ENCODE data around the gene TRIM25.

Gene TRIM25

GRCh38 chr17:56935461-56935860 is 21.6 kb upstream of the TRIM25 start:
- H3K4me1 Mint-ChIP-seq (ENCODE audit: low read depth) = peaks cover 26% of the 10 kb centered on the region
- H3K27me3 Mint-ChIP-seq (ENCODE audit: low read depth) = no peaks in the 10 kb centered on the region
- peaks cover 22% of the 10 kb centered on the region for H3K9me3 Mint-ChIP-seq
- no peak for DNase-seq (ENCODE audit: low spot score)
- no peak overlapping the region for H3K27ac Mint-ChIP-seq
- peaks cover 45% of the 10 kb centered on the region for H3K36me3 Mint-ChIP-seq (ENCODE audit: low read depth)
- H3K4me3 Mint-ChIP-seq = no peak overlapping the region

- Mint-ChIP-seq H3K27me3 (ENCODE audit: low read depth) (no peaks in the 10 kb centered on the region), H3K4me1 (ENCODE audit: low read depth) (peaks cover 24% of the 10 kb centered on the region), H3K27ac (no peak overlapping the region), H3K36me3 (ENCODE audit: low read depth) (peaks cover 44% of the 10 kb centered on the region), H3K9me3 (peaks cover 32% of the 10 kb centered on the region), H3K4me3 (no peak overlapping the region)
- no peak for DNase-seq (ENCODE audit: low spot score)
Observed at GRCh38 chr17:56934280-56934679, 20.4 kb upstream of the TRIM25 start.

- DNase-seq (ENCODE audit: low spot score) = no peak
- Mint-ChIP-seq H3K27me3 (ENCODE audit: low read depth) (no peaks in the 10 kb centered on the region), H3K4me3 (no peak overlapping the region), H3K27ac (no peak overlapping the region), H3K9me3 (peaks cover 34% of the 10 kb centered on the region), H3K4me1 (ENCODE audit: low read depth) (peaks cover 23% of the 10 kb centered on the region), H3K36me3 (ENCODE audit: low read depth) (peaks cover 42% of the 10 kb centered on the region)
Observed at GRCh38 chr17:56933868-56934267, 20.0 kb upstream of the TRIM25 start.

GRCh38 chr17:56933151-56933745 is 19.4 kb upstream of the TRIM25 start:
- Mint-ChIP-seq H3K27ac (no peak overlapping the region), H3K36me3 (ENCODE audit: low read depth) (peaks cover 36% of the 10 kb centered on the region), H3K9me3 (peaks cover 34% of the 10 kb centered on the region), H3K4me1 (ENCODE audit: low read depth) (peaks cover 17% of the 10 kb centered on the region), H3K4me3 (no peak overlapping the region), H3K27me3 (ENCODE audit: low read depth) (no peaks in the 10 kb centered on the region)
- no peak for DNase-seq (ENCODE audit: low spot score)

GRCh38 chr17:56930739-56931337 is 17.0 kb upstream of the TRIM25 start:
- H3K27me3 Mint-ChIP-seq (ENCODE audit: low read depth) = no peaks in the 10 kb centered on the region
- DNase-seq (ENCODE audit: low spot score) = no peak
- H3K4me1 Mint-ChIP-seq (ENCODE audit: low read depth) = peaks cover 4% of the 10 kb centered on the region
- peaks cover 20% of the 10 kb centered on the region for H3K36me3 Mint-ChIP-seq (ENCODE audit: low read depth)
- no peak overlapping the region for H3K4me3 Mint-ChIP-seq
- H3K27ac Mint-ChIP-seq = no peak overlapping the region
- H3K9me3 Mint-ChIP-seq = peaks cover 34% of the 10 kb centered on the region

GRCh38 chr17:56929362-56929969 is 15.6 kb upstream of the TRIM25 start:
- no peak for DNase-seq (ENCODE audit: low spot score)
- H3K4me3 Mint-ChIP-seq = no peak overlapping the region
- peaks cover 34% of the 10 kb centered on the region for H3K9me3 Mint-ChIP-seq
- peaks cover 1% of the 10 kb centered on the region for H3K4me1 Mint-ChIP-seq (ENCODE audit: low read depth)
- no peak overlapping the region for H3K27ac Mint-ChIP-seq
- H3K36me3 Mint-ChIP-seq (ENCODE audit: low read depth) = peaks cover 19% of the 10 kb centered on the region
- H3K27me3 Mint-ChIP-seq (ENCODE audit: low read depth) = peaks cover 2% of the 10 kb centered on the region

GRCh38 chr17:56928586-56928985 is 14.7 kb upstream of the TRIM25 start:
- H3K4me3 Mint-ChIP-seq = no peak overlapping the region
- H3K36me3 Mint-ChIP-seq (ENCODE audit: low read depth) = peaks cover 10% of the 10 kb centered on the region
- H3K27me3 Mint-ChIP-seq (ENCODE audit: low read depth) = peaks cover 2% of the 10 kb centered on the region
- no peaks in the 10 kb centered on the region for H3K4me1 Mint-ChIP-seq (ENCODE audit: low read depth)
- peaks cover 34% of the 10 kb centered on the region for H3K9me3 Mint-ChIP-seq
- DNase-seq (ENCODE audit: low spot score) = no peak
- H3K27ac Mint-ChIP-seq = no peak overlapping the region

- H3K9me3 Mint-ChIP-seq = peaks cover 24% of the 10 kb centered on the region
- no peak overlapping the region for H3K27ac Mint-ChIP-seq
- peaks cover 2% of the 10 kb centered on the region for H3K27me3 Mint-ChIP-seq (ENCODE audit: low read depth)
- no peaks in the 10 kb centered on the region for H3K4me1 Mint-ChIP-seq (ENCODE audit: low read depth)
- no peak for DNase-seq (ENCODE audit: low spot score)
- H3K4me3 Mint-ChIP-seq = no peak overlapping the region
- H3K36me3 Mint-ChIP-seq (ENCODE audit: low read depth) = peaks cover 4% of the 10 kb centered on the region
Observed at GRCh38 chr17:56926704-56927103, 12.9 kb upstream of the TRIM25 start.

GRCh38 chr17:56926270-56926669 is 12.4 kb upstream of the TRIM25 start:
- Mint-ChIP-seq H3K36me3 (ENCODE audit: low read depth) (peaks cover 4% of the 10 kb centered on the region), H3K27ac (no peak overlapping the region), H3K9me3 (peaks cover 20% of the 10 kb centered on the region), H3K4me1 (ENCODE audit: low read depth) (no peaks in the 10 kb centered on the region), H3K27me3 (ENCODE audit: low read depth) (peaks cover 2% of the 10 kb centered on the region), H3K4me3 (no peak overlapping the region)
- DNase-seq (ENCODE audit: low spot score) = no peak

- DNase-seq (ENCODE audit: low spot score) = no peak
- Mint-ChIP-seq H3K36me3 (ENCODE audit: low read depth) (peaks cover 4% of the 10 kb centered on the region), H3K27me3 (ENCODE audit: low read depth) (peaks cover 2% of the 10 kb centered on the region), H3K4me3 (no peak overlapping the region), H3K4me1 (ENCODE audit: low read depth) (no peaks in the 10 kb centered on the region), H3K27ac (no peak overlapping the region), H3K9me3 (peaks cover 8% of the 10 kb centered on the region)
Observed at GRCh38 chr17:56925088-56925487, 11.2 kb upstream of the TRIM25 start.

- Mint-ChIP-seq H3K9me3 (peaks cover 17% of the 10 kb centered on the region), H3K4me1 (ENCODE audit: low read depth) (peaks cover 20% of the 10 kb centered on the region), H3K27ac (no peak overlapping the region), H3K36me3 (ENCODE audit: low read depth) (peaks cover 5% of the 10 kb centered on the region), H3K4me3 (no peak overlapping the region), H3K27me3 (ENCODE audit: low read depth) (no peaks in the 10 kb centered on the region)
- no peak for DNase-seq (ENCODE audit: low spot score)
Observed at GRCh38 chr17:56919717-56920116, 5.9 kb upstream of the TRIM25 start.

- Mint-ChIP-seq H3K27ac (no peak overlapping the region), H3K4me3 (no peak overlapping the region), H3K27me3 (ENCODE audit: low read depth) (no peaks in the 10 kb centered on the region), H3K36me3 (ENCODE audit: low read depth) (peaks cover 5% of the 10 kb centered on the region), H3K4me1 (ENCODE audit: low read depth) (peaks cover 22% of the 10 kb centered on the region), H3K9me3 (peaks cover 17% of the 10 kb centered on the region)
- no peak for DNase-seq (ENCODE audit: low spot score)
Observed at GRCh38 chr17:56918916-56919315, 5.1 kb upstream of the TRIM25 start.

- H3K27me3 Mint-ChIP-seq (ENCODE audit: low read depth) = no peaks in the 10 kb centered on the region
- H3K4me3 Mint-ChIP-seq = no peak overlapping the region
- H3K36me3 Mint-ChIP-seq (ENCODE audit: low read depth) = peaks cover 5% of the 10 kb centered on the region
- H3K27ac Mint-ChIP-seq = no peak overlapping the region
- DNase-seq (ENCODE audit: low spot score) = no peak
- peaks cover 22% of the 10 kb centered on the region for H3K4me1 Mint-ChIP-seq (ENCODE audit: low read depth)
- H3K9me3 Mint-ChIP-seq = peaks cover 17% of the 10 kb centered on the region
Observed at GRCh38 chr17:56917559-56918296, 3.9 kb upstream of the TRIM25 start.
